ENCODE measurements around the gene ADGRF3. TPM values are rescaled to one million over a fixed set of nuclear protein-coding genes. Genes with fewer than 3 reads are reported as not detected.

ADGRF3 gene
- total and polyA plus RNA-seq, 2 of the 13 experiments (the other 11 are each of a cell fraction or from before 2014, with no cell fraction given): 0.40 to 1.5 TPM

DNA sequence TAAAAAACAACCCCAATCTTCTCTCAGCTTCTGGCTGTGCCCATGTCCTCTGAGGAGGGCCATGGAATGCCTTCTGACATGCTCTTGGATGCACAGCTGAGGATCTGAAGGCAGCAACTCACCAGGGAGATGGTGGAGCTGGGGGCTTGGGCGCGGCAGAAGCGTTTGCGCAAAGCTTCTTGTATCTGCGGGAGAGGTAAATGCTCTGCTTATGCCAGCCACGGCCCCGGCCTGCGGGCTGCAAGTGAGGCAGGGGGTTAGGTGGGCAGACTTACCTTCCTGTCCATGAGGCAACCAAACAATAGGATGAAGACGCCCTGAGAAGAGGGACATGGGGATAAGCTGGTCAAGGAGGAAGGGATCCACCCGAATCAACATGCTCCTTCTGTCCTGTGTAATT, 36.7 kb downstream of the ADGRF3 start (continued):
- TF ChIP-seq, protein P1, sequence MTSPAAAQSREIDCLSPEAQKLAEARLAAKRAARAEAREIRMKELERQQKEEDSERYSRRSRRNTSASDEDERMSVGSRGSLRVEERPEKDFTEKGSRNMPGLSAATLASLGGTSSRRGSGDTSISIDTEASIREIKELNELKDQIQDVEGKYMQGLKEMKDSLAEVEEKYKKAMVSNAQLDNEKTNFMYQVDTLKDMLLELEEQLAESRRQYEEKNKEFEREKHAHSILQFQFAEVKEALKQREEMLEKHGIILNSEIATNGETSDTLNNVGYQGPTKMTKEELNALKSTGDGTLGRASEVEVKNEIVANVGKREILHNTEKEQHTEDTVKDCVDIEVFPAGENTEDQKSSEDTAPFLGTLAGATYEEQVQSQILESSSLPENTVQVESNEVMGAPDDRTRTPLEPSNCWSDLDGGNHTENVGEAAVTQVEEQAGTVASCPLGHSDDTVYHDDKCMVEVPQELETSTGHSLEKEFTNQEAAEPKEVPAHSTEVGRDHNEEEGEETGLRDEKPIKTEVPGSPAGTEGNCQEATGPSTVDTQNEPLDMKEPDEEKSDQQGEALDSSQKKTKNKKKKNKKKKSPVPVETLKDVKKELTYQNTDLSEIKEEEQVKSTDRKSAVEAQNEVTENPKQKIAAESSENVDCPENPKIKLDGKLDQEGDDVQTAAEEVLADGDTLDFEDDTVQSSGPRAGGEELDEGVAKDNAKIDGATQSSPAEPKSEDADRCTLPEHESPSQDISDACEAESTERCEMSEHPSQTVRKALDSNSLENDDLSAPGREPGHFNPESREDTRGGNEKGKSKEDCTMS (CRISPR knock-in tag; conservative IDR thresholded peaks at IDR 0.05): no peak
- TF ChIP-seq CHD4 (IDR thresholded peaks at IDR 0.05; ENCODE audit: borderline replicate concordance, low read length) (no peak), ZNF501 (CRISPR knock-in tag; IDR thresholded peaks at IDR 0.05) (no peak)
- TF ChIP-seq, protein P2, sequence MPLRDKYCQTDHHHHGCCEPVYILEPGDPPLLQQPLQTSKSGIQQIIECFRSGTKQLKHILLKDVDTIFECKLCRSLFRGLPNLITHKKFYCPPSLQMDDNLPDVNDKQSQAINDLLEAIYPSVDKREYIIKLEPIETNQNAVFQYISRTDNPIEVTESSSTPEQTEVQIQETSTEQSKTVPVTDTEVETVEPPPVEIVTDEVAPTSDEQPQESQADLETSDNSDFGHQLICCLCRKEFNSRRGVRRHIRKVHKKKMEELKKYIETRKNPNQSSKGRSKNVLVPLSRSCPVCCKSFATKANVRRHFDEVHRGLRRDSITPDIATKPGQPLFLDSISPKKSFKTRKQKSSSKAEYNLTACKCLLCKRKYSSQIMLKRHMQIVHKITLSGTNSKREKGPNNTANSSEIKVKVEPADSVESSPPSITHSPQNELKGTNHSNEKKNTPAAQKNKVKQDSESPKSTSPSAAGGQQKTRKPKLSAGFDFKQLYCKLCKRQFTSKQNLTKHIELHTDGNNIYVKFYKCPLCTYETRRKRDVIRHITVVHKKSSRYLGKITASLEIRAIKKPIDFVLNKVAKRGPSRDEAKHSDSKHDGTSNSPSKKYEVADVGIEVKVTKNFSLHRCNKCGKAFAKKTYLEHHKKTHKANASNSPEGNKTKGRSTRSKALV (CRISPR knock-in tag; IDR thresholded peaks at IDR 0.05): no peak
- TF ChIP-seq, protein P3, sequence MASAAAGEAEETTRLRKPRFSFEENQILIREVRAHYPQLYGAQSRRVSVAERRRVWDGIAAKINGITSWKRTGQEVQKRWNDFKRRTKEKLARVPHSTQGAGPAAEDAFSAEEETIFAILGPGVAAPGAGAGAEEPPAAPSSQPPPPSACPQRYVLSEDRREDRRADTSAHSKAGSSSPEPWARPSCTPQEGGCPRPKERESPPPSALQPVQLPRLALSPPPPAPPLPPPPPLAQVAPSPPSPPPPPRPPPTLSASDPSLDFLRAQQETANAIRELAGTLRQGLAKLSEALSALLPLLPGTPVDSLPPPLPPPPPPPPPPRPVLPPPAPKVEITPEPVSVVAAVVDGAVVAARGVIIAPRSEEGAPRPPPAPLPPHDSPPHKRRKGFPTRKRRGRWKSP (CRISPR knock-in tag; IDR thresholded peaks at IDR 0.05): no peak

DNA sequence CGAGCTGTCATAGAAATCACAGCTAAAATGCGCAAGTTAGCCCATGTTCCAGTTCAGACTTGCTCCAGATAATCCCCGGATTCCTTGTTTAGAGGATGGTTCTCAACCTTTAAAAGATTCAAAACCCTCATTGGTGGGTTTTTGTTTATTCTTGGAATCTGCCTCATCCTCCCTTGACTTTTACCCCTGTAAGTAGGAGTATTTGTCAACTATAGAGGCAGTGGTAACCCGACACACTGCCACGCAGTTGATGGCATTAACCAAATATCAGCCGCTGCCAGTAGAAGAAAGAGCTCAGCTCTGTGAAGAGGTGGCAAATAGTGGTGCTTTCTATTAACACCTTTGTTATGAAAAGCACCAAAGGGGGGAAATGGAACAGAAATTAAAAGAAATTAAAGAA, 41.0 kb downstream of the ADGRF3 start:
- BruUV-seq (replicated peaks): no TSS peak
- peaks cover 4% of the 10 kb centered on the region for H3K4me1 ChIP-seq (ENCODE audit: insufficient read depth, low read length)
- ChIA-PET POLR2A (no interaction called here), CTCF (ENCODE audit: low intra/inter-chr PET ratio, low total read pairs) (no interaction called here)
- H3K4me2 ChIP-seq (ENCODE audit: low read depth, low read length): no peak overlapping the region
- no peak for DNase-seq (ENCODE audit: low spot score)
- peaks cover 4 to 29% of the 10 kb centered on the region in 2 experiments; a peak in 4 of 5 replicates for H3K27me3 ChIP-seq (ENCODE audit: control insufficient read depth in 1 of 2, insufficient read depth in 2 of 2, low read length in 2 of 2)
- FAIRE-seq: no peak
- no peaks in the 10 kb centered on the region for H3K9me3 ChIP-seq (ENCODE audit: low read length)
- H3K79me2 ChIP-seq (ENCODE audit: insufficient read depth, low read length): no peaks in the 10 kb centered on the region
- no peak for ATAC-seq
- no peaks in the 10 kb centered on the region for H4K20me1 ChIP-seq (ENCODE audit: insufficient read depth, low read length)
- H3K36me3 ChIP-seq (replicated peaks in 1 of 2; ENCODE audit: control insufficient read depth in 1 of 2, insufficient read depth in 2 of 2, low read length in 2 of 2): no peaks in the 10 kb centered on the region
- no peak for TF ChIP-seq NFRKB (IDR thresholded peaks at IDR 0.05)
- TF ChIP-seq HNRNPH1 (optimal IDR thresholded peaks at IDR 0.05; ENCODE audit: low read depth, low read length): no peak
- TF ChIP-seq ZBTB38 (CRISPR knock-in tag; IDR thresholded peaks at IDR 0.05): no peak
- TF ChIP-seq, protein P4, sequence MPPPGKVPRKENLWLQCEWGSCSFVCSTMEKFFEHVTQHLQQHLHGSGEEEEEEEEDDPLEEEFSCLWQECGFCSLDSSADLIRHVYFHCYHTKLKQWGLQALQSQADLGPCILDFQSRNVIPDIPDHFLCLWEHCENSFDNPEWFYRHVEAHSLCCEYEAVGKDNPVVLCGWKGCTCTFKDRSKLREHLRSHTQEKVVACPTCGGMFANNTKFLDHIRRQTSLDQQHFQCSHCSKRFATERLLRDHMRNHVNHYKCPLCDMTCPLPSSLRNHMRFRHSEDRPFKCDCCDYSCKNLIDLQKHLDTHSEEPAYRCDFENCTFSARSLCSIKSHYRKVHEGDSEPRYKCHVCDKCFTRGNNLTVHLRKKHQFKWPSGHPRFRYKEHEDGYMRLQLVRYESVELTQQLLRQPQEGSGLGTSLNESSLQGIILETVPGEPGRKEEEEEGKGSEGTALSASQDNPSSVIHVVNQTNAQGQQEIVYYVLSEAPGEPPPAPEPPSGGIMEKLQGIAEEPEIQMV (CRISPR knock-in tag; IDR thresholded peaks at IDR 0.05; ENCODE audit: low read depth): no peak
- TF ChIP-seq ESRRA (CRISPR knock-in tag; IDR thresholded peaks at IDR 0.05; ENCODE audit: low read depth): no peak
- TF ChIP-seq SMARCC2 (IDR thresholded peaks at IDR 0.05): no peak
- TF ChIP-seq, protein P5, sequence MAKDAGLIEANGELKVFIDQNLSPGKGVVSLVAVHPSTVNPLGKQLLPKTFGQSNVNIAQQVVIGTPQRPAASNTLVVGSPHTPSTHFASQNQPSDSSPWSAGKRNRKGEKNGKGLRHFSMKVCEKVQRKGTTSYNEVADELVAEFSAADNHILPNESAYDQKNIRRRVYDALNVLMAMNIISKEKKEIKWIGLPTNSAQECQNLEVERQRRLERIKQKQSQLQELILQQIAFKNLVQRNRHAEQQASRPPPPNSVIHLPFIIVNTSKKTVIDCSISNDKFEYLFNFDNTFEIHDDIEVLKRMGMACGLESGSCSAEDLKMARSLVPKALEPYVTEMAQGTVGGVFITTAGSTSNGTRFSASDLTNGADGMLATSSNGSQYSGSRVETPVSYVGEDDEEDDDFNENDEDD (CRISPR knock-in tag; IDR thresholded peaks at IDR 0.05; ENCODE audit: borderline replicate concordance): no peak
- H2AFZ ChIP-seq (ENCODE audit: low read length): no peak overlapping the region
- in situ Hi-C loops (cut with HindIII; ENCODE audit: extremely low pct_ligation_motif_present, low pct_unique_long_range_greater_than_20kb) (no loop called here), intact Hi-C loops (cut with micrococcal nuclease; ENCODE audit: unreplicated experiment) (no loop called here)
- WGBS (ENCODE audit: low lambda C conversion rate): 52% methylated on average over 6 of the region's 6 CpGs
- H3K27ac ChIP-seq (ENCODE audit: extremely low read length, insufficient read depth, low read length): no peak overlapping the region
- no peak overlapping the region for H3K4me3 ChIP-seq (replicated peaks in 1 of 3; ENCODE audit: insufficient read depth in 1 of 3, low read depth in 2 of 3, low read length in 3 of 3)
- no peak overlapping the region for H3K9ac ChIP-seq (ENCODE audit: insufficient read depth, low read depth, low read length)
